Measurements from ENCODE around the gene FBXO30. TPM values are rescaled to one million over a fixed set of nuclear protein-coding genes. Genes with fewer than 3 reads are reported as not detected.

Gene FBXO30
- total RNA-seq, 1 donor = 4.0 TPM

- Histone ChIP-seq H3K4me3 (ENCODE audit: low read length) (no peak overlapping the region), H3K27me3 (ENCODE audit: insufficient read depth, low read length) (no peaks in the 10 kb centered on the region), H3K4me1 (ENCODE audit: insufficient read depth, low read length) (no peaks in the 10 kb centered on the region), H3K9me3 (ENCODE audit: low read depth, low read length) (no peaks in the 10 kb centered on the region)
Measured at GRCh38 chr6:145745861-145746260, 68.7 kb downstream of the FBXO30 start.

- no peaks in the 10 kb centered on the region for H3K4me1 ChIP-seq (ENCODE audit: insufficient read depth, low read length)
- no peak overlapping the region for H3K4me3 ChIP-seq (ENCODE audit: low read length)
- H3K9me3 ChIP-seq (ENCODE audit: low read depth, low read length) = no peaks in the 10 kb centered on the region
- H3K27me3 ChIP-seq (ENCODE audit: insufficient read depth, low read length) = no peaks in the 10 kb centered on the region
Measured at GRCh38 chr6:145744619-145745018, 70.0 kb downstream of the FBXO30 start.

Other genes with a start within 250 kb of the FBXO30 start
- gene EPM2A, start 79.3 kb downstream of the FBXO30 start, total RNA-seq = 6.6 TPM
- 29.0 TPM for gene SHPRH, start 149.6 kb upstream of the FBXO30 start, total RNA-seq
- gene GRM1, start 214.3 kb upstream of the FBXO30 start, total RNA-seq = not detected